HG02884 (cell line): ENCODE results near the gene CPEB1.

ENCODE experiments used
- ATAC-seq: cut with Tn5 transposase; IDR thresholded peaks from one replicate; pipeline ENCODE4 v1.9.1; 2021; ENCODE audit warnings: mild to moderate bottlenecking, moderate library complexity; ENCODE audit not compliant: unreplicated experiment

CPEB1 gene

DNA sequence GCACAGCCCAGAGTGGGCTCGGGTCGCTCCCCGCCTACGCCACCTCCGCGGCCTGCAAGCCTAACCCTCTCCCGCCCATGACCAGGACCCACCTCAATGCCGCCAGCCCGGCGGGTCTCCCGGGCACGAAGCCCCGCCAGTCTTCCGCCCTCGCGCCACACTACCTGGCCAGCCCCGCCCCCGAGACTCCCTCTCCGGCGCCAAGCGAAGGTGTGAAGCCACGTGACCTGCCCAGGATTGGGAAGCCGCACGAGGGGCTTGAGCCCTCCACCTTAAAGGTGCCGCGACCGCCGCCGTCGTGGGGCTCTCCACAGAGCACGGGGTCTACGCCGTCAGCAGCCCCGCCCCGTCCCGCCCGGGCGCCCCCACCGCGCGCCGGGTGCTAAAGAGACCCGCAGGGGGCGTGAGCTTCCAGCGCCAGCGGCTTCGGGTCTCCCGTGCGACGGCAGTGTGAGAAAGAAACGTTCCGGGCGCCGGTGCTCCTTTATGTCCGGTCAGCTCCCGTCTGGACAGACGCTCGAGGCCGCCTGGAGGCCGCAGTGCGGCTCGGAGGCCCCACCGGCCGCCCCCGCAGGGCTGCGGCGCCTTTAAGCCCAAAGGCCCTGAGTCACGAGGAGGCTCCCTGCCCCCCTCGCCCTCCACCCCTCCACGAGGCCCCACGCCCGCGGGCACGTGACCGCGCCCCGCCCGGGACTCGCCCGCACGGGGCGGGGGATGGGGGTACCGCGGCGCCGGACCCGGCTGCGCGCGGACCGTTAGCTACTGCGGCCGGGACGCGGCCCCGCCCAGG, at the start of gene CPEB1:
TSS of gene CPEB1 (minus strand) at position 319 of the 790 bp plus-strand sequence. CDS start 18,904 bp downstream, outside the sequence.
- ATAC-seq, result no peak

GRCh38 chr15:82692171-82692570, 45.0 kb upstream of the CPEB1 start:
- no peak for ATAC-seq

- ATAC-seq, result no peak
Observed at GRCh38 chr15:82689147-82689546, 42.0 kb upstream of the CPEB1 start.

- no peak for ATAC-seq
Observed at GRCh38 chr15:82688691-82689090, 41.5 kb upstream of the CPEB1 start.

DNA sequence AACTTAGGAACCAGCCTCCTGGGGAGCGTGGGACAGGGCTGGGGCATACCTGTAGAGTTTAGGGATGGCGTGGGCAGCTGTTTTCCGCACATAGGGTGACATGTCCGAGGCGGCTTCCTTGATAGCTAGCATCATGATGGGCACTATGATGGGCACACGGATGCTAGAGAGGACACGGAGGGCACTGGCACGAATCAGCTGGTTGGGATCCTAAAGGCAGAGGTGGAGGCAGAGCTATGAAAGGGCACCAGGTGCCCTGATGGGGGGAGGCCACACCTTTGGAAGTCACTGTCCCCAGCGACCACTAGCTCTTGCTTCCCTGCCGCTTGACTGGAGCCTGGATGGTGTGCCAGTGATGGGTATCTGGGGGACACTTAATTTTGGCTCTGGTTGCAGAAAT, 34.2 kb upstream of the CPEB1 start:
- ATAC-seq, result no peak

DNA sequence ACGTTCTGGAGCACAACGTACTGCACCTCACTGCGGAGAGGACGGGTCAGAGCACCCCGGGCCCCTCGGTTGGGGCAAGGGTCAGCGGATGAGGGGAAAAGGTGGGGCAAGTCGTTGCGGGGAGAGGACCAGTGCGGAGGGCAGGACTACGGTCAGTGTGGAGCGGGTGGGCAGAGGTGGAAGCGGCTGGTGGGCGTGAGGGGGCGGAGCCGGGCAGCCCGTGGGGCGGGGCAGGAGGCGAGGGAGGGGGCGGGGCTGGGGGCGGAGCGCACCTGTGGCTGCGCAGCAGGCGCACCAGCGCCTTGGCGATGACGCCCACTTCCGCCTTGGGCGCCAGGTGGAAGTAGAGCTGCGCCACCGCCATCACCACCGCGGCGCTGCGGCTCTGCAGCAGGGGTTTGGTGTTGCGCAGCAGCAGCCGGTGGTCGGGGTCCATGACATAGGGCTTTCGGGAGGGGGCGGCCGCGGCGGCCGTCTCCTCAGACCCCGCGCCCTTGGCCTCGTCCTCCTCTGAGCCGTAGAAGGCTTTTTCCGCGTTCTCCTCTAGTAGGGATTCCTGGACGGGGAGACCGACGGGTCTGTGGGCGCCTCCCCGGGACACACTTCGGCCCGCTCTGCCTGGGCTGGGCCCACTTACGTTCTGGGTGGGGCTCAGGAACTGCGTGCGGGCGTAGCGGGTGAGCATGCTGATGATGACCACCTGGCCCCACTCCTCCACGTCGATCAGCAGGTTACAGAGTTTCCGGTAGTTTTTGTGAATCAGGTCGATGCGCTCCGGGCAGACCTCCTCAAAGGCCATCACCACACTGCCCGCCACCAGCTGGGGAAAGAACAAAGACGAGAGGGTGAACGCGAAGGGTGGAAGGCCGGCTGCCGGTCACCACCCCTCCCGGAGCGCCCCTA, 33.3 kb upstream of the CPEB1 start:
- no peak for ATAC-seq

DNA sequence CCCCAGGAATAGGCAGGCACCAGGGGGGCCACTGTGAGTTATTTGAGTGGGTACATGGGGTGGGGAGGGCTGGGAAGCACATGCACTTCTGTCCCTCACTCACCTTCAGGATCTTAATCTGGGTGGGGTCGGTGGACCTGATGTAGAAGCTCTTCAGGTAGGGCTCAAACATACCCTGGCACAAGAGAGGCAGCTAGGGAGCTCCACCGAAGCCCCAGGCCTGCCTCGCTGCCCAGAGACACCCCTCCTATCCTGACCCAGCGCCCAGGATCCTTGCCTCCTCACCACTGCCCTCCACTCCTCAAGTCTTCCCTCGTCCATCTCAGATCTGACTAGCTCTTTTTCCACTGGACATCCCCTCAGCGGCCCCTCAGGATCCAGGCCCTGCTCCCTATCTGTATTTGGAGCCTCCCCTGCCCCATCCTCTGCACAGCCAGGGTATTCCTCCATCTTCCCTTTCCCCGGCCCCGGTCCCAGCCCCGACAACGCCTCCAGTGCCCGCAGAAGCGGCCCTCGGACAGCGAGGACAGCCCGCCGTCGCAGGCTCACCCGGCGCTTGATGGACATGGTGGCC, 32.5 kb upstream of the CPEB1 start:
- no peak for ATAC-seq

DNA sequence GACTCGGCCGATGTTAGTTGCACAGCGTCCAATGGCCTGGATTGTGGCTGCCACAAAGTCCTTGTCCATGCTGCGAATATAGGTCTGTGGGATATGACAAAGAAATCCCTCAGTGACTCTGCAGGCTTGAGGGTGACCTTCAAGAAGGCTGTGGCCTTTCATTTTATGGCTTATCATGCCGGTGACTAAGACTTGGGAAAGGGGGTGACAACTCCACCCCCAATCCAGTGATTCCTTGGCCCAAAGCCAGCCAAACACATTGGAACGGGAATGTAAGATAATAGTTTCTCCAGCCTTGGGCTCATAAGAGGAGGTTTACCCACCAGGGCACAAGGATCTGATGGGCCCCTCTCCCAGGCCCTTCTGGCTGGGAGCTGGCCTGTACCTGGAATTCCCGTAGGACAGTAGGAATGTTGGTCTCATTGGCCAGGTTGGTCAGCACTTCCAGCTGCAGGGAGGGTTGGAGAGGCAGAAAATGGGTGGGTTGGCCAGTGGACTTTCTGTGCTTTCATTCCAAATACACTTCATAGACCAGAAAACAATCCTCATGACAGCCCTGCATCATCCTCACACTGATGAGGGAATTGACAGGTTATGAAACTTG, 30.7 kb upstream of the CPEB1 start:
- no peak for ATAC-seq

GRCh38 chr15:82674873-82675272, 27.7 kb upstream of the CPEB1 start:
- no peak for ATAC-seq

DNA sequence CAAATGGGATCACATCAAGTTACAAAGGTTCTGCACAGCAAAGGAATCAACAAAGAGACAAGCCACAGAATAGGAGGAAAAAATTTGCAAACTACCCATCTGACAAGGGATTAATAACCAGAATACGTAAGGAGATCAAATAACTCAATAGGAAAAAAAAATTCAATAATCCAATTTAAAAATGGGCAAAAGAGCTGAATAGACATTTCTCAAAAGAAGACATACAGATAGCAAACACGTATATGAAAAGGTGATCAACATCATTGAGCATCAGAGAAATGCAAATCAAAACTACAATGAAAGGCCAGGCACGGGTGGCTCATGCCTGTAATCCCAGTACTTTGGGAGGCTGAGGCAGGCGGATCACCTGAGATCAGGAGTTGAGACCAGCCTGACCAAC, 23.5 kb upstream of the CPEB1 start:
- ATAC-seq, result no peak

- ATAC-seq, result no peak
Observed at GRCh38 chr15:82666606-82667005, 19.4 kb upstream of the CPEB1 start.

- ATAC-seq, result no peak
Observed at GRCh38 chr15:82664021-82664420, 16.9 kb upstream of the CPEB1 start.

DNA sequence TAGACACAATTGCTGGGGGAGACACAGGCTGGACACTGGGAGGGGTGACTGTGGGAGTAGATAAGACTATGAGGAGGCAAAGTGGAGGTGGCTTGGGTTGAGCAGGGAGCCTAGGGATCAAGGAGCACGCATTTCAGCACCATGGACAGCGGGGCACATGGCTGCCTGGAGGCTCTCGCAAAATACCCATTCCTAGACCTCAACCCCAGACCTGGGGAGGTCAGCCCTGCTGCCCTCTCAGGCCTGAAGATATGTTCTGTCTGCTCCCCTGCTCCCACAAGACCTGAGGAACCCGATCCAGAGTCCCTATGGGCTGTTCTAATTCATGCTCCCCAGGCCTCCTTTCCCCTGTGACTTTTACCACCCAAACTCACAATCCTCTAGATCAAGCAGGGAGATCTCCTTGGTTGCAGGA, 16.0 kb upstream of the CPEB1 start:
- no peak for ATAC-seq

GRCh38 chr15:82662641-82663040, 15.5 kb upstream of the CPEB1 start:
- no peak for ATAC-seq

- no peak for ATAC-seq
Observed at GRCh38 chr15:82660378-82660777, 13.2 kb upstream of the CPEB1 start.

DNA sequence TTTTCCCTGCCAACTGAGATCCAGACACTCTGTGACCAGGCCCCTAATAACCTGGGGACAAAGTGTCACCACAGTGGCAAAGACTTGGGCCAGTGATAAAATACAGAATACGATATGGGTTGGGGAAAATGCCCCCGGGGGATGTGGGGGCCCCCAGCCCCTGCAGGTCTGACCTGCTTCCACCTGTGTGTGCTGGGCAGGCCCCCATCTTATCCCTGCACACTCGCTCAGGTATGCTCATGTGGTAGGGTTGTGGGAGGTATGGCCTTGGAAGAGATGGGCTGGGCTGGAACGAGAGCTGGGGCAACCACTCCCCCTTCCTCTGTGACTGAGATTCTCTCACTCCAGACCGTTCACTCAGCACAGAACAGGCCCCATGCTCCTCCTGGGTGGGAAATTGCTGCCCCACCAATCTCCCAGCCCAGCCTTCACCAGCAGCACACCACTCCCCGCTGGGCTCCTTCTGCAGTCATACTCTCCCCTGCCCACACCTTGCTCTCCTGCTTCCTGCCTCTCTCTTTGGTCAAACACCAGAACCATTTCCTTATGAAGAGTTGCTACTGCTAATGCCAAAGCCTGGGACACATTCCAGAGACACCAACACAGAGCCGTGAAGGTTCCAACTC, 9.6 kb upstream of the CPEB1 start:
- no peak for ATAC-seq

DNA sequence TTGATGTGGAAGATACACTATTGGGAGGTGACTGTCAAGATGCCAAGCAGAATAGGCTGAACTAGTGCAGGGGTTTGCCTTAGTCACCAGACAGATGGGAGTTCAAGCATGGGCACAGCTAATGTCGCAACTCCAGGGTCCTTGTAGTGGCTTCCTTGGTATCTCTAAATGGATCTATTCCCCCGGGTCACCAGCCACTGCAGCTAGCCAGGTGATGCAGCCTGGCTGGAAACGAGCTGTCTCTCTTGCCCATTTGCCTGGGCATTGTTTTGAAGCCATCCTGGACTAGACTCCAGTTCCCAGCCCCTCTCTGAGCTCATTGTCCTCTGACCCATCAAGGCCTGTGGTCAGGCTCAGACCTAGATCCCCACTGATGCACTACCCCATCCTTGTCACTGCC, 8.4 kb upstream of the CPEB1 start:
- ATAC-seq, result no peak

- no peak for ATAC-seq
Observed at GRCh38 chr15:82653483-82654168, 6.5 kb upstream of the CPEB1 start.

- no peak for ATAC-seq
Observed at GRCh38 chr15:82651708-82652107, 4.5 kb upstream of the CPEB1 start.

GRCh38 chr15:82650046-82650670, 3.0 kb upstream of the CPEB1 start:
- ATAC-seq, result no peak
